ENCODE results near the gene ELN.

- TF ChIP-seq POLR2A (IDR thresholded peaks at IDR 0.05) (no peak), EP300 (IDR thresholded peaks at IDR 0.05) (no peak)
These were observed 46.0 kb upstream of the ELN start for GRCh38 chr7:73981933-73982332.
